Testis (tissue), 2 donors: ENCODE data around the gene SPTLC3.

Experiments used
- POLR2A ChIP-seq: fragments of 450-650 bp; IDR thresholded peaks from one replicate; pipeline ENCODE4 v1.6.1; 2017; ENCODE audit warnings: antibody characterized with exemption, mild to moderate bottlenecking, moderate library complexity
- TF ChIP-seq, protein P1 (sequence below), 3 experiments: fragments of 450-650 bp in 2 of 3; fragments of 200-600 bp in 1 of 3; sonication (generic) in 1 of 3; IDR thresholded peaks; one replicate each; pipeline ENCODE4 v1.5.1; 2016 to 2019; ENCODE audit warnings: antibody characterized with exemption in 3 of 3, mild to moderate bottlenecking in 2 of 3, moderate library complexity in 1 of 3

DNA sequence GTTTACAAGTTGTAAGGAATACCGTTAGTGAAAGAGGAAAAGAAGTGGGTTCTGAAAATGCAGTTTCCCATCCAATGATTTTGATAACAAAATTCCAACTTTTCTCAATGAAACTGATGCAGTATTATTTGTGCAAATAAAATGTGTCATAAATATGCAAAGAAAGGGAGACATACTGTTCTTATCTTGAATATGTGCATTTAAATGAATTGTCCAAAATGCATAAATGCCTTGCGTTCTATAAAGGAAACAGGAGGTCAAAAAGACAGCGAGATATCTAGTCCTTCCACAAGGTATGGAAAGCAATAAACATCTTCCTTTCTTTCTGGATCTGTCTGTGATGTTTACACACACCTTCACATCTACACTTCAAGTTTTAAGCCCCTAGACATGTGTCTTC lies 157.7 kb downstream of the SPTLC3 start:
- TF ChIP-seq, protein P1, sequence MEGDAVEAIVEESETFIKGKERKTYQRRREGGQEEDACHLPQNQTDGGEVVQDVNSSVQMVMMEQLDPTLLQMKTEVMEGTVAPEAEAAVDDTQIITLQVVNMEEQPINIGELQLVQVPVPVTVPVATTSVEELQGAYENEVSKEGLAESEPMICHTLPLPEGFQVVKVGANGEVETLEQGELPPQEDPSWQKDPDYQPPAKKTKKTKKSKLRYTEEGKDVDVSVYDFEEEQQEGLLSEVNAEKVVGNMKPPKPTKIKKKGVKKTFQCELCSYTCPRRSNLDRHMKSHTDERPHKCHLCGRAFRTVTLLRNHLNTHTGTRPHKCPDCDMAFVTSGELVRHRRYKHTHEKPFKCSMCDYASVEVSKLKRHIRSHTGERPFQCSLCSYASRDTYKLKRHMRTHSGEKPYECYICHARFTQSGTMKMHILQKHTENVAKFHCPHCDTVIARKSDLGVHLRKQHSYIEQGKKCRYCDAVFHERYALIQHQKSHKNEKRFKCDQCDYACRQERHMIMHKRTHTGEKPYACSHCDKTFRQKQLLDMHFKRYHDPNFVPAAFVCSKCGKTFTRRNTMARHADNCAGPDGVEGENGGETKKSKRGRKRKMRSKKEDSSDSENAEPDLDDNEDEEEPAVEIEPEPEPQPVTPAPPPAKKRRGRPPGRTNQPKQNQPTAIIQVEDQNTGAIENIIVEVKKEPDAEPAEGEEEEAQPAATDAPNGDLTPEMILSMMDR (IDR thresholded peaks at IDR 0.05): no peak
- no peak for TF ChIP-seq POLR2A
